OCI-LY3 (cell line): Measurements from ENCODE around the gene SMURF2.

Experiments used
- EZH2phosphoT487 ChIP-seq: fragments of 200-600 bp; shearing (Covaris generic); IDR thresholded peaks from 2 replicates; pipeline ENCODE4 v1.6.1; 2018; ENCODE audit warnings: antibody characterized with exemption, mixed run types, low read depth
- TF ChIP-seq, protein P1 (sequence below): fragments of 200-600, 300-600 bp; sonication (generic); IDR thresholded peaks from 2 replicates; pipeline ENCODE4 v1.5.1; 2014; ENCODE audit warnings: antibody characterized with exemption, low read length, low read depth

DNA sequence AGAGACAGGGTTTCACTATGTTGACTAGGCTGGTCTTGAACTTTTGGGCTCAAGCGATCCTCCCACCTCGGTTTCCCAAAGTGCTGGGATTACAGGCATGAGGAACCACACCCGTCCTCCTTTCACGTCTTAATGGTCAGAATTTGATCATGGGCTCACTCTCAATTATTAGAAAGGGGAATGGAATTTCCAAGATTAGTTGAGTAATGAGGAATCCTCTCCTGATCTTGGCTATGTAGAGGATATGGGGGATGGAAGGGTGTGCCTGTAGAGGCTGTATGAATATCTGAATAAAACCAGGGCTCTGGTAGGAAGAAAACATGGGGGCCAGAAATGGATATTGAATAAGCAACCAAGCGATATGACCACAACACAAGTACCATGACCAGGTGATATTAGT, 25.9 kb upstream of the SMURF2 start:
- TF ChIP-seq, protein P1, sequence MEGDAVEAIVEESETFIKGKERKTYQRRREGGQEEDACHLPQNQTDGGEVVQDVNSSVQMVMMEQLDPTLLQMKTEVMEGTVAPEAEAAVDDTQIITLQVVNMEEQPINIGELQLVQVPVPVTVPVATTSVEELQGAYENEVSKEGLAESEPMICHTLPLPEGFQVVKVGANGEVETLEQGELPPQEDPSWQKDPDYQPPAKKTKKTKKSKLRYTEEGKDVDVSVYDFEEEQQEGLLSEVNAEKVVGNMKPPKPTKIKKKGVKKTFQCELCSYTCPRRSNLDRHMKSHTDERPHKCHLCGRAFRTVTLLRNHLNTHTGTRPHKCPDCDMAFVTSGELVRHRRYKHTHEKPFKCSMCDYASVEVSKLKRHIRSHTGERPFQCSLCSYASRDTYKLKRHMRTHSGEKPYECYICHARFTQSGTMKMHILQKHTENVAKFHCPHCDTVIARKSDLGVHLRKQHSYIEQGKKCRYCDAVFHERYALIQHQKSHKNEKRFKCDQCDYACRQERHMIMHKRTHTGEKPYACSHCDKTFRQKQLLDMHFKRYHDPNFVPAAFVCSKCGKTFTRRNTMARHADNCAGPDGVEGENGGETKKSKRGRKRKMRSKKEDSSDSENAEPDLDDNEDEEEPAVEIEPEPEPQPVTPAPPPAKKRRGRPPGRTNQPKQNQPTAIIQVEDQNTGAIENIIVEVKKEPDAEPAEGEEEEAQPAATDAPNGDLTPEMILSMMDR = no peak
- TF ChIP-seq EZH2phosphoT487 = no peak
